ENCODE measurements around the gene OLFM4. TPM values are rescaled to one million over a fixed set of nuclear protein-coding genes. Genes with fewer than 3 reads are reported as not detected.

OLFM4 gene
- polyA plus RNA-seq, 3 donors, result not detected

GRCh38 chr13:53045189-53045588 lies 16.6 kb downstream of the OLFM4 start:
- H3K36me3 ChIP-seq (replicated peaks in 1 of 2; ENCODE audit: control insufficient read depth in 1 of 2, insufficient read depth in 2 of 2, low read length in 2 of 2), result no peaks in the 10 kb centered on the region

DNA sequence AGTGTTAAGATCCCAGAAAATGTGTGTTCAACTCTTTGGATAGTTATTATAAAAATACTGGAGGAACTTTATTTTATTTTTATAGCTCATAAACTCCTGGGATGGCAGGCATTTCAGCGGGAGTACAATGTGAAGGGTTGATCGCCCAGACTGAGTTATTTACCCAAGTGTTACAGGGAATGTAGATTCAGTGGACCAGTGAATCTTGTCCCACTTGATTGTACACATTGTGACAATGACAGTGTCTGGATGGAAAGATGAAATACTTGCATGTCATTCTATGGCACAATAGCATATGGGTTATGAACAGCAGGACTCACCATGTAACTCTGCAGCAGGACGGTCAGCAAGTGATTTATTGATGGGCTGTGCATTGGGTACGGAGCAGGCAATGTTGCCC lies 20.3 kb downstream of the OLFM4 start:
- H3K79me2 ChIP-seq (ENCODE audit: insufficient read depth, low read length), result no peaks in the 10 kb centered on the region
- no peak overlapping the region for H3K9ac ChIP-seq (ENCODE audit: insufficient read depth, low read length, poor library complexity, severe bottlenecking)
- H3K4me2 ChIP-seq (replicated peaks; ENCODE audit: extremely low read depth, low read length, poor library complexity, severe bottlenecking), result no peak overlapping the region
- no peak overlapping the region for H3K27ac ChIP-seq (ENCODE audit: low read depth in 1 of 2, low read length in 2 of 2)
- no peaks in the 10 kb centered on the region for H3K36me3 ChIP-seq (replicated peaks in 1 of 2; ENCODE audit: control insufficient read depth in 1 of 2, insufficient read depth in 2 of 2, low read length in 2 of 2)
- no peak for DNase-seq
- Mint-ChIP-seq H3K4me3 (no peak overlapping the region), H3K9me3 (peaks cover 0 to 5% (median 0%) of the 10 kb centered on the region in 7 donors), H3K27me3 (ENCODE audit: low read depth in 3 of 3) (no peaks in the 10 kb centered on the region), H3K36me3 (no peaks in the 10 kb centered on the region), H3K4me1 (no peaks in the 10 kb centered on the region), H3K27ac (no peak overlapping the region)
- TF ChIP-seq, protein P1, sequence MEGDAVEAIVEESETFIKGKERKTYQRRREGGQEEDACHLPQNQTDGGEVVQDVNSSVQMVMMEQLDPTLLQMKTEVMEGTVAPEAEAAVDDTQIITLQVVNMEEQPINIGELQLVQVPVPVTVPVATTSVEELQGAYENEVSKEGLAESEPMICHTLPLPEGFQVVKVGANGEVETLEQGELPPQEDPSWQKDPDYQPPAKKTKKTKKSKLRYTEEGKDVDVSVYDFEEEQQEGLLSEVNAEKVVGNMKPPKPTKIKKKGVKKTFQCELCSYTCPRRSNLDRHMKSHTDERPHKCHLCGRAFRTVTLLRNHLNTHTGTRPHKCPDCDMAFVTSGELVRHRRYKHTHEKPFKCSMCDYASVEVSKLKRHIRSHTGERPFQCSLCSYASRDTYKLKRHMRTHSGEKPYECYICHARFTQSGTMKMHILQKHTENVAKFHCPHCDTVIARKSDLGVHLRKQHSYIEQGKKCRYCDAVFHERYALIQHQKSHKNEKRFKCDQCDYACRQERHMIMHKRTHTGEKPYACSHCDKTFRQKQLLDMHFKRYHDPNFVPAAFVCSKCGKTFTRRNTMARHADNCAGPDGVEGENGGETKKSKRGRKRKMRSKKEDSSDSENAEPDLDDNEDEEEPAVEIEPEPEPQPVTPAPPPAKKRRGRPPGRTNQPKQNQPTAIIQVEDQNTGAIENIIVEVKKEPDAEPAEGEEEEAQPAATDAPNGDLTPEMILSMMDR (IDR thresholded peaks at IDR 0.05), result no peak
- no peaks in the 10 kb centered on the region for H3K9me3 ChIP-seq (replicated peaks in 1 of 2; ENCODE audit: control insufficient read depth in 1 of 2, insufficient read depth in 1 of 2, low read length in 2 of 2)
- no peak overlapping the region for H3K4me3 ChIP-seq (replicated peaks in 1 of 3; ENCODE audit: low read depth in 2 of 3, low read length in 3 of 3)
- WGBS (ENCODE audit: insufficient coverage), result 92% methylated on average over 2 of the region's 4 CpGs
- no peaks in the 10 kb centered on the region for H3K4me1 ChIP-seq (ENCODE audit: control insufficient read depth in 1 of 2, insufficient read depth in 2 of 2, low read length in 2 of 2)
- H2AFZ ChIP-seq (ENCODE audit: insufficient read depth, low read depth, low read length, poor library complexity, severe bottlenecking), result no peak overlapping the region
- no peaks in the 10 kb centered on the region for H3K27me3 ChIP-seq (ENCODE audit: control insufficient read depth in 2 of 2, insufficient read depth in 2 of 2, low read length in 2 of 2)
- intact Hi-C loops (cut with micrococcal nuclease), result no loop called here
- H4K20me1 ChIP-seq (ENCODE audit: insufficient read depth, low read length), result no peaks in the 10 kb centered on the region

More at GRCh38 chr13:53045189-53045588, 16.6 kb downstream of the OLFM4 start:
- Mint-ChIP-seq H3K9me3 (peaks cover 0 to 3% (median 0%) of the 10 kb centered on the region in 7 donors), H3K4me3 (no peak overlapping the region), H3K27me3 (ENCODE audit: low read depth in 3 of 3) (no peaks in the 10 kb centered on the region), H3K4me1 (no peaks in the 10 kb centered on the region), H3K27ac (no peak overlapping the region), H3K36me3 (no peaks in the 10 kb centered on the region)
- H4K20me1 ChIP-seq (ENCODE audit: insufficient read depth, low read length), result no peaks in the 10 kb centered on the region
- TF ChIP-seq, protein P1 (IDR thresholded peaks at IDR 0.05), result no peak
- H3K4me3 ChIP-seq (replicated peaks in 1 of 3; ENCODE audit: low read depth in 2 of 3, low read length in 3 of 3), result no peak overlapping the region
- H3K27ac ChIP-seq (ENCODE audit: low read depth in 1 of 2, low read length in 2 of 2), result no peak overlapping the region
- no peaks in the 10 kb centered on the region for H3K27me3 ChIP-seq (ENCODE audit: control insufficient read depth in 2 of 2, insufficient read depth in 2 of 2, low read length in 2 of 2)
- H3K79me2 ChIP-seq (ENCODE audit: insufficient read depth, low read length), result no peaks in the 10 kb centered on the region
- no peak for DNase-seq
- H3K9ac ChIP-seq (ENCODE audit: insufficient read depth, low read length, poor library complexity, severe bottlenecking), result no peak overlapping the region
- intact Hi-C loops (cut with micrococcal nuclease), result no loop called here
- no peak overlapping the region for H3K4me2 ChIP-seq (replicated peaks; ENCODE audit: extremely low read depth, low read length, poor library complexity, severe bottlenecking)
- no peaks in the 10 kb centered on the region for H3K9me3 ChIP-seq (replicated peaks in 1 of 2; ENCODE audit: control insufficient read depth in 1 of 2, insufficient read depth in 1 of 2, low read length in 2 of 2)
- no peak overlapping the region for H2AFZ ChIP-seq (ENCODE audit: insufficient read depth, low read depth, low read length, poor library complexity, severe bottlenecking)
- no peaks in the 10 kb centered on the region for H3K4me1 ChIP-seq (ENCODE audit: control insufficient read depth in 1 of 2, insufficient read depth in 2 of 2, low read length in 2 of 2)
